Fibroblast of pulmonary artery (primary cell): Measurements from ENCODE around the gene CDKN2AIP.

Experiments used
- DNase-seq: peaks from one replicate; pipeline ENCODE4 v3.0.0-alpha.2; 2010; ENCODE audit warnings: low read depth
- H3K4me3 ChIP-seq: replicated peaks from 2 replicates; pipeline ENCODE4 v1.5.1; 2011; ENCODE audit warnings: low read depth, mild to moderate bottlenecking, control low read depth, low read length, moderate library complexity
- TF ChIP-seq, protein P1 (sequence below): IDR thresholded peaks from 2 replicates; pipeline ENCODE4 v1.5.1; 2011; ENCODE audit warnings: mild to moderate bottlenecking, control low read depth, low read length, inconsistent platforms; ENCODE audit errors: missing control alignments

Gene CDKN2AIP

DNA sequence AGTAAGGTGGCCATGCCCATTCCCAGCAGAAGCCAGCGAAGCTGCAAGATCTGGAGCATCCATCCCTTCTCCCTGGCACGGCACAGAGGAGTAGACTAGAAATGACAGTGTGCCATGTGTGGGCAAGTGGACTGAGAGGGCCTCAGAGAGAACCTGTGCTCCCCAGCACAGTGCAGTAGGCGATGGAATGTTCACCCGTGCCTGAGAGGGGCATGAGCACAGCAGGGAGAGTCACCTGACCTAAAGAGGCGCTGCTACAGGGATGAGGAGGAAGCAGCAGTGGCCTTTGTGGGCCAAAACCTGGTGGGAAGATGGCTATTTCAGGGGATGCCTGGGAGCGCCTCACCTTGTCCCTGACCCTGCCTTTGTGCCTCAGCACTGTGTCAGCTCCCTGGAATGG, 8.0 kb upstream of the CDKN2AIP start:
- no peak overlapping the region for H3K4me3 ChIP-seq
- TF ChIP-seq, protein P1, sequence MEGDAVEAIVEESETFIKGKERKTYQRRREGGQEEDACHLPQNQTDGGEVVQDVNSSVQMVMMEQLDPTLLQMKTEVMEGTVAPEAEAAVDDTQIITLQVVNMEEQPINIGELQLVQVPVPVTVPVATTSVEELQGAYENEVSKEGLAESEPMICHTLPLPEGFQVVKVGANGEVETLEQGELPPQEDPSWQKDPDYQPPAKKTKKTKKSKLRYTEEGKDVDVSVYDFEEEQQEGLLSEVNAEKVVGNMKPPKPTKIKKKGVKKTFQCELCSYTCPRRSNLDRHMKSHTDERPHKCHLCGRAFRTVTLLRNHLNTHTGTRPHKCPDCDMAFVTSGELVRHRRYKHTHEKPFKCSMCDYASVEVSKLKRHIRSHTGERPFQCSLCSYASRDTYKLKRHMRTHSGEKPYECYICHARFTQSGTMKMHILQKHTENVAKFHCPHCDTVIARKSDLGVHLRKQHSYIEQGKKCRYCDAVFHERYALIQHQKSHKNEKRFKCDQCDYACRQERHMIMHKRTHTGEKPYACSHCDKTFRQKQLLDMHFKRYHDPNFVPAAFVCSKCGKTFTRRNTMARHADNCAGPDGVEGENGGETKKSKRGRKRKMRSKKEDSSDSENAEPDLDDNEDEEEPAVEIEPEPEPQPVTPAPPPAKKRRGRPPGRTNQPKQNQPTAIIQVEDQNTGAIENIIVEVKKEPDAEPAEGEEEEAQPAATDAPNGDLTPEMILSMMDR = no peak
- no peak for DNase-seq

DNA sequence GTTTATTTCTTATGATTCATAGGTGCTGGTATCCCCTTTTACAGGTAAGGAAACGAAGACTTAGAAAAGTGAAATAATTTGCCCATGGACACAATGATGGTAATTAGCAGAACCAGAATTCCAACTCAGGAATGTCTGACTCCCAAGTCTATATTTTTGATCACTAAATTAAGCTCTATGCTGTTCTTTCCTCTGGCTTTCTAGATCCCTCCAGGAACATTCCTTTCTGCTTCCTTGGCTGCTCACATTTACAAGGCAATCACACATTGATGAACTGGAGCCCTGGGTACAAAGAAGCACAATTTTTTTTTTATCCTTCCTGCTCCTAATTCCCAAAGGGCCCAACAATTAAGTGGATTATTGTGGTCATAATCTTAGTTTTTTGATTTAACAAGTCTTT, 7.0 kb upstream of the CDKN2AIP start:
- no peak for DNase-seq
- H3K4me3 ChIP-seq = no peak overlapping the region
- TF ChIP-seq, protein P1 = no peak

DNA sequence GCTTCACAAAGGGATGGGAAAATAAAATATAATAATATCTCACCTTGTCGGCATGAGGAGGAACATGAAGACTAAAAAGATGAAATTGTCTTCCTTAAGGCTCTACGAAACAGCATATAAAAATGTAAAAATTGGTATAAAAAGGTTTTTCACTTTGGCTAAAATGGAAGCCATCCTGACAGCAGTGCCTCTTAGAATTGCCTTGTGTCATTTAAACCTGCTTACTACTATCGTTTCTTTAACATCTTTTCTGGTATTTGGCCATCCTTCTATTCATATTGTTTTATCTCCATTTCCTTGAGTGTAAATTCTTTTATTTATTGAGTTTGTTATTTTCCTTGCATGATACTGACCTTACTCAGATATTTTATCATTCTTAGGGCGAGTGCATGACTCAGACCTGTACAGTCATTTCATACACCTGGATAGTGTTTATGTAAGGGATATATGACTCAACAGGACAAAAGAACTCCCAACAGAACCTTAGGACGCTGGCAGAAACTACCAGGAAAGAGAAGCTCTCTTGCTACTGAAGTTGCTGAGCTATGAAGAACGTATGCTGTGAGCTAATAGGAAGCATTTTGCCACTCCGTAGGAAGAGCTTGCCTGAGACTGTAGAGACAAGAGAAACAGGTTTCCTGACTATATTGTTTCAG, 5.8 kb upstream of the CDKN2AIP start:
- H3K4me3 ChIP-seq = no peak overlapping the region
- TF ChIP-seq, protein P1 = no peak
- DNase-seq = peak; percentile 66

DNA sequence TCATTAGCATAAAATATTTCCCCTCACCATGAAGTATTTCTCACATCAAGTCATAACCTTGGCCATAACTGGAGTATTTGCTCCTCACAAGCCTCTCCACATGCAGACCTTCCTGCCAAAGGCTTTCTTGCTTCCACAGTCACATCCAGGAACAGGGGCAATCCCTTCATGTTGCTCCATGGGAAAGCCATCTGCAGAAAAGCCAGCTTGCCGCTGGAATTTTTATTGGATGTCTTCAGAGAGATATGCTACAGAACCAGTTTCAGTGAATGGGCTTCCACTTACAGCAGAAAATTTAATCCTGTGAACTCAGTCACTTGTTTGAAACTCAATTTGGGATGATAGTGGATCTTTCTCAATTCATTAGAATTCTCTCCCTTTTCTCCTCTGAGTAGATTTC, 3.2 kb upstream of the CDKN2AIP start:
- DNase-seq = no peak
- no peak overlapping the region for H3K4me3 ChIP-seq
- TF ChIP-seq, protein P1 = no peak

DNA sequence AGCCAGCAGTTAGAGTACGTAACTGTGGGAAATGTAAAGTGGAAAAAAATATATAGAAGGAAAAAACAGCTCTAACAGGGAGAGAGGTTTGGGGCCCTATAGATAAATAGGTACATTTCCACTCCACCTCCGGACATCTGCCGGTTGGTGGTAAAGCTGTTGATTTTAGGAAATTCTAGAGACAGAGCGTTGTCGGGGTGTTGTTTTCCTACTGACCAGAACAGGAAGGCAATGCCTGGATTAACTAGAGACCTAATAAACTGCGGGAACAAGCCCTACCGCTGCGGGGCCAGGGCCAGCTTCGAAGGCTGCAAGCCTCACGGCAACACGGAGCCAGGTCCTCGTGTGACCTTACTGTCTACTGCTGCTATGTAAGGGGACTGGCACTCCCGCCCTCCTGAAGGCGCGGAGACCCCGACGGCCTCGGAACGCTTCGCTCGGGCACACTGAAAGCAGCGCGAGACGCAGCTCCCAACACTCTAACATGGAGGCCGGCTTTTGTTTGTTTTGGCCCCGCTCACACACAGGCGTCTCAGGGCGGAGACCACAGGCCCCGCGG, 702 bp upstream of the CDKN2AIP start:
- DNase-seq = no peak

DNA sequence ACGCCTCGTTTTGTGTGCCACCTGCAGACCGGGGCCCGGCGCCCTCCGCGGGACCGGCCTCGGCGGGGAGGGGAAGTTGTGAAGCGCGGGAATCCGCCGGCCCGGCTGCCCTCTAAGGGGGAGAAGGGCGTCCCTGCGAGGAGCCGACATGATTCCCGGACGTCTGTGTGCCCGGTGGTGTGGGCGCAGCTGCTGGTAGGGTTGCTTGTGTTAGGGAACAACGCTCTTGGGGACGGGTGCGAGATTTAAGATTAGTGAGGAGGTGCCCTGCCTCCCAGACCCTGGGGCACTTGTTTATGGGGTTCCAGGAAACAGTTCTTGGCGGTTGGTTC, 627 bp downstream of the CDKN2AIP start:
- peak overlapping the region; percentile 86 for H3K4me3 ChIP-seq
- DNase-seq = peak; percentile 11

More for the DNA sequence above, 702 bp upstream of the CDKN2AIP start:
- TF ChIP-seq, protein P1 = no peak
- H3K4me3 ChIP-seq = peak overlapping the region; percentile 86

More for the DNA sequence above, 627 bp downstream of the CDKN2AIP start:
- TF ChIP-seq, protein P1 = no peak
